ENCODE data around the gene ZNF438.

The ZNF438 gene

GRCh38 chr10:30898964-30899363 lies 132.7 kb downstream of the ZNF438 start:
- POLR2A ChIA-PET (ENCODE audit: low non-redundant PET) = no interaction called here
- CTCF ChIA-PET = no interaction called here

GRCh38 chr10:30897547-30897946 lies 134.1 kb downstream of the ZNF438 start:
- ChIA-PET POLR2A (ENCODE audit: low non-redundant PET) (no interaction called here), CTCF (interaction anchor here (0.6 kb wide), 1 partner anchor 218 kb away, joined by 3 read pairs; no protein-coding TSS in a partner anchor)
- no peak for DNase-seq (ENCODE audit: low spot score)
- TF ChIP-seq CTCF (conservative IDR thresholded peaks at IDR 0.05; ENCODE audit: low read depth) = no peak
- no peak overlapping the region for H3K27ac ChIP-seq

More at GRCh38 chr10:30898964-30899363, 132.7 kb downstream of the ZNF438 start:
- no peak for TF ChIP-seq CTCF (conservative IDR thresholded peaks at IDR 0.05; ENCODE audit: low read depth)
- DNase-seq (ENCODE audit: low spot score) = no peak
- no peak overlapping the region for H3K27ac ChIP-seq

- TF ChIP-seq CTCF (conservative IDR thresholded peaks at IDR 0.05; ENCODE audit: low read depth) = no peak
- ChIA-PET POLR2A (ENCODE audit: low non-redundant PET) (no interaction called here), CTCF (no interaction called here)
- no peak for DNase-seq (ENCODE audit: low spot score)
- no peak overlapping the region for H3K27ac ChIP-seq
Measured at GRCh38 chr10:30897048-30897447, 134.6 kb downstream of the ZNF438 start.

GRCh38 chr10:30894221-30894620 lies 137.4 kb downstream of the ZNF438 start:
- ChIA-PET CTCF (no interaction called here), POLR2A (ENCODE audit: low non-redundant PET) (no interaction called here)
- TF ChIP-seq CTCF (conservative IDR thresholded peaks at IDR 0.05; ENCODE audit: low read depth) = no peak
- DNase-seq (ENCODE audit: low spot score) = no peak
- no peak overlapping the region for H3K27ac ChIP-seq

- H3K27ac ChIP-seq = no peak overlapping the region
- POLR2A ChIA-PET (ENCODE audit: low non-redundant PET) = no interaction called here
- TF ChIP-seq CTCF (conservative IDR thresholded peaks at IDR 0.05; ENCODE audit: low read depth) = no peak
- CTCF ChIA-PET = interaction anchor here (0.6 kb wide), 1 partner anchor 70 kb away, joined by 3 read pairs; no protein-coding TSS in a partner anchor
- DNase-seq (ENCODE audit: low spot score) = no peak
Measured at GRCh38 chr10:30893208-30893607, 138.5 kb downstream of the ZNF438 start.

- POLR2A ChIA-PET (ENCODE audit: low non-redundant PET) = no interaction called here
- CTCF ChIA-PET = no interaction called here
- no peak overlapping the region for H3K27ac ChIP-seq
- no peak for DNase-seq (ENCODE audit: low spot score)
- TF ChIP-seq CTCF (conservative IDR thresholded peaks at IDR 0.05; ENCODE audit: low read depth) = no peak
Measured at GRCh38 chr10:30887839-30888238, 143.8 kb downstream of the ZNF438 start.

GRCh38 chr10:30885423-30885822 lies 146.2 kb downstream of the ZNF438 start:
- POLR2A ChIA-PET (ENCODE audit: low non-redundant PET) = no interaction called here
- no peak for TF ChIP-seq CTCF (conservative IDR thresholded peaks at IDR 0.05; ENCODE audit: low read depth)
- CTCF ChIA-PET = interaction anchor here (0.6 kb wide), 1 partner anchor 13 kb away, joined by 5 read pairs; no protein-coding TSS in a partner anchor
- H3K27ac ChIP-seq = no peak overlapping the region
- DNase-seq (ENCODE audit: low spot score) = no peak
